Stimulated activated naive B cell treated with anti-CD40 and anti-IgM and Interleukin-4, amounts not matched to agents 10 μg/mL and 1 μg/mL and 100 μg/mL, for 72 hours (primary cell): ENCODE results near the gene TMEM250.
A peak's percentile ranks its signal among the peaks of the same experiment; 100 is the strongest.
"Not testable (repeated sequence)": the region's sequence is repeated elsewhere in the genome, so short reads cannot be mapped to it uniquely, and the experiment has no call there.

Experiments used
- ATAC-seq, 2 donors: fragments of 150-1000 bp; cut with Tn5 transposase; replicated peaks; 2 replicates each; pipeline ENCODE4 v1.10.0; 2021; ENCODE audit warnings: moderate library complexity in 1 of 2
- DNase-seq: peaks from one replicate; pipeline ENCODE4 v3.0.0; 2021
- H3K27ac Mint-ChIP-seq: one replicate; pipeline ENCODE4 v1.8.0; 2022; ENCODE audit warnings: mild to moderate bottlenecking, mixed read lengths
- H3K27me3 Mint-ChIP-seq, 2 donors: one replicate each; pipeline ENCODE4 v1.8.0; 2022; ENCODE audit warnings: mixed read lengths in 2 of 2
- H3K36me3 Mint-ChIP-seq, 2 donors: one replicate each; pipeline ENCODE4 v1.8.0; 2022; ENCODE audit warnings: mixed read lengths in 2 of 2, mild to moderate bottlenecking in 1 of 2
- H3K4me1 Mint-ChIP-seq, 2 donors: one replicate each; pipeline ENCODE4 v1.8.0; 2022; ENCODE audit warnings: mixed read lengths in 2 of 2, mild to moderate bottlenecking in 1 of 2
- H3K4me3 Mint-ChIP-seq, 2 donors: one replicate each; pipeline ENCODE4 v1.8.0; 2022; ENCODE audit warnings: mild to moderate bottlenecking in 2 of 2, mixed read lengths in 2 of 2, moderate library complexity in 1 of 2
- H3K9me3 Mint-ChIP-seq, 2 donors: one replicate each; pipeline ENCODE4 v1.8.0; 2022; ENCODE audit warnings: mixed read lengths in 2 of 2, mild to moderate bottlenecking in 1 of 2

TMEM250 gene

DNA sequence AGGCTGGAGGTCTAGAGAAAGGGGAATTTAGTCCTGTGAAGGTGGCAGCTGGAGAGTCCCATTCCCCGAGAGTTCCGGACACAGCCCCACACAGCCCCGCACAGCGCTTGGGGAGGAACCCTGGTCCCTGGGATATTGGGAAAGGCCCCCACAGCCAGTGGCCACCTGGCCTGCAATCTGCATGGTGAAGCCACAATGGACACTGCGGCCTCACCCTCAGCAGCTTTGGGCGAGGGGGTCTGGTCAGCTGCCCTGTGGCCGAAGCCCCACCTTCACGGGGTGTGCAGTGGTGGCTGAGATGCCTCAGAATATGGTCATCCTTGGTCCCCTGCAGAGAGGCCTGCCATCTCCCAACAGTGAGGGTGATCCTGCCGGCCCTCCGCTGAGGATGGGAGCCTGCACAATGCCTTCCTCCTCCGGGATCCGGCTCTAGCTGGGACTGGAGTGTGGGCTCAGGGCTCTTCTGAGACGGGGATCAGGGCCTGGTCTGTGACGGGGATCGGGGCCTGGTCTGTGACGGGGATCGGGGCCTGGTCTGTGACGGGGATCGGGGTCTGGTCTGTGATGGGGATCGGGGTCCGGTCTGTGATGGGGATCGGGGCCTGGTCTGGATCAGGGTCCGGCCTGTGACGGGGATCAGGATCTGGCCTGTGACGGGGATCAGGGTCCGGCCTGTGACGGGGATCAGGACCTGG lies 33.3 kb upstream of the TMEM250 start:
- Mint-ChIP-seq H3K9me3 (no peaks in the 10 kb centered on the region), H3K4me1 (no peaks in the 10 kb centered on the region), H3K4me3 (no peak overlapping the region), H3K27ac (peak overlapping the region; percentile 37), H3K36me3 (no peaks in the 10 kb centered on the region), H3K27me3 (peaks cover 21 to 34% of the 10 kb centered on the region in 2 donors)
- ATAC-seq (no peak), DNase-seq (no peak)

GRCh38 chr9:136151214-136151804 lies 32.6 kb upstream of the TMEM250 start:
- Mint-ChIP-seq H3K36me3 (no peaks in the 10 kb centered on the region), H3K9me3 (no peaks in the 10 kb centered on the region), H3K4me3 (no peak overlapping the region), H3K27ac (no peak overlapping the region), H3K4me1 (no peaks in the 10 kb centered on the region), H3K27me3 (peaks cover 23 to 35% of the 10 kb centered on the region in 2 donors)
- no peak for ATAC-seq
- DNase-seq = no peak

DNA sequence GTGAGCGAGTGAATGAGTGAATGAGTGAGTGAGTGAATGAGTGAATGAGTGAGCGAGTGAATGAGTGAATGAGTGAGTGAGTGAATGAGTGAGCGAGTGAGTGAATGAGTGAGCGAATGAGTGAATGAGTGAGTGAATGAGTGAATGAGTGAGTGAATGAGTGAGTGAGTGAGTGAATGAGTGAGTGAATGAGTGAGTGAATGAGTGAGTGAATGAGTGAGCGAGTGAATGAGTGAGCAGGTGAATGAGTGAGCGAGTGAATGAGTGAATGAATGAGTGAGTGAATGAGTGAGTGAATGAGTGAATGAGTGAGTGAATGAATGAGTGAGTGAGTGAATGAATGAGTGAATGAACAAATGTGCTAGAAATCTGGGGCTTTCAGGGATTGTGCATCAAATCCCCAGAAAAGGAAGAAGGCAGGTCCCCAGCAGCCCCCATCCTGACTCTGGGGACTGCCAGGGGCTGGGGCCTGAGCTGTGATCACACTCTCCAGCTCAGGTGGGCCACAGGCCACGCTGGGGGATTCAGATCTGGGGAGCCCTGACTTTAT lies 32.1 kb upstream of the TMEM250 start:
- H3K36me3 Mint-ChIP-seq, DNase-seq, H3K4me1 Mint-ChIP-seq, H3K27ac Mint-ChIP-seq, H3K9me3 Mint-ChIP-seq, H3K4me3 Mint-ChIP-seq: not testable (repeated sequence)
- peak in 1 of 2 donors; percentile 6 for ATAC-seq
- H3K27me3 Mint-ChIP-seq = peaks cover 28 to 38% of the 10 kb centered on the region in 2 donors

- DNase-seq (no peak), ATAC-seq (no peak)
- no peaks in the 10 kb centered on the region for H3K36me3 Mint-ChIP-seq
- no peaks in the 10 kb centered on the region for H3K4me1 Mint-ChIP-seq
- H3K27ac Mint-ChIP-seq = no peak overlapping the region
- no peaks in the 10 kb centered on the region for H3K9me3 Mint-ChIP-seq
- H3K4me3 Mint-ChIP-seq = no peak overlapping the region
- peaks cover 27 to 38% of the 10 kb centered on the region in 2 donors for H3K27me3 Mint-ChIP-seq
Observed at GRCh38 chr9:136149853-136150252, 31.2 kb upstream of the TMEM250 start.

DNA sequence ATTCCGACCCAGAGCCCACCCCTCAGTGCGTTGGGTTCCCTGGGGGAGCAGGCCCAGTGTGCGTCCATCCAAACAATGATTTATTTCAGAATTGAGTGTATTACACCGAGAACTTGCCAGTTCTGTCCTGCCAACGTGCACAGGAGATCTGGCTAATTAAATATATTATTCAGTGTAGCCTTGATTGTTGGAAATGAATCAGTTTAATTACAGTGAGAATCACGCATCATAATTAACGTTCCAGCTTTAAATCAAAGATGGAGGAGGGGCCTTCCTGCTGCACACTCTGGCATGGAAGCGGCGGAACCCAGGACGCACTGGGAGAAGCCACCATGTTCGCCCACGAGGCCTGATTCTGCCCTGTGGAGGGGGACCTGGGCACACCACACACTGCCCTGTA lies 30.7 kb upstream of the TMEM250 start:
- DNase-seq (no peak), ATAC-seq (no peak)
- Mint-ChIP-seq H3K4me3 (no peak overlapping the region), H3K27me3 (peaks cover 25 to 40% of the 10 kb centered on the region in 2 donors), H3K9me3 (no peaks in the 10 kb centered on the region), H3K4me1 (no peaks in the 10 kb centered on the region), H3K36me3 (no peaks in the 10 kb centered on the region), H3K27ac (no peak overlapping the region)

DNA sequence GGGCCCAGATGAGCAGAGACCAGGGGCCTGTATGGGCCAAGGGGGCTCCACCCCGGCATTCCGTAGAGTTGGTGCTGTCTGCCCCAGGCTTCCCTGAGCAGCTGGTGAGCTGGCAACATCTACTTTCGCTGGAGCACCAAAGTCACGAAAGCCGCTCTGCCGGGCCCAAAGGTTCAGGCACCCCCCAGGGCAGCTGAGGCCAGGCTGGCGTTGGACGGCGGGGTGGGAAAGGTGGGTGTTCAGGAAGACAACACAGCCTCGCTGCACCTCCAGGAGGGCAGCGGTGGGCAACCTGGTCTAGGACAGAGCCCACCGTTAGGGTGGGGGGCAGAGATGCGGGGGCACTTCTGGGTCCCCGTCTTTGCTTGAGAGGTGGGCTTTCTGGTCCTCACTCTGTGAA lies 30.1 kb upstream of the TMEM250 start:
- ATAC-seq = no peak
- H3K27ac Mint-ChIP-seq = no peak overlapping the region
- H3K4me1 Mint-ChIP-seq = no peaks in the 10 kb centered on the region
- H3K9me3 Mint-ChIP-seq = no peaks in the 10 kb centered on the region
- H3K27me3 Mint-ChIP-seq = peaks cover 31 to 46% of the 10 kb centered on the region in 2 donors
- H3K4me3 Mint-ChIP-seq = no peak overlapping the region
- H3K36me3 Mint-ChIP-seq = no peaks in the 10 kb centered on the region
- no peak for DNase-seq

DNA sequence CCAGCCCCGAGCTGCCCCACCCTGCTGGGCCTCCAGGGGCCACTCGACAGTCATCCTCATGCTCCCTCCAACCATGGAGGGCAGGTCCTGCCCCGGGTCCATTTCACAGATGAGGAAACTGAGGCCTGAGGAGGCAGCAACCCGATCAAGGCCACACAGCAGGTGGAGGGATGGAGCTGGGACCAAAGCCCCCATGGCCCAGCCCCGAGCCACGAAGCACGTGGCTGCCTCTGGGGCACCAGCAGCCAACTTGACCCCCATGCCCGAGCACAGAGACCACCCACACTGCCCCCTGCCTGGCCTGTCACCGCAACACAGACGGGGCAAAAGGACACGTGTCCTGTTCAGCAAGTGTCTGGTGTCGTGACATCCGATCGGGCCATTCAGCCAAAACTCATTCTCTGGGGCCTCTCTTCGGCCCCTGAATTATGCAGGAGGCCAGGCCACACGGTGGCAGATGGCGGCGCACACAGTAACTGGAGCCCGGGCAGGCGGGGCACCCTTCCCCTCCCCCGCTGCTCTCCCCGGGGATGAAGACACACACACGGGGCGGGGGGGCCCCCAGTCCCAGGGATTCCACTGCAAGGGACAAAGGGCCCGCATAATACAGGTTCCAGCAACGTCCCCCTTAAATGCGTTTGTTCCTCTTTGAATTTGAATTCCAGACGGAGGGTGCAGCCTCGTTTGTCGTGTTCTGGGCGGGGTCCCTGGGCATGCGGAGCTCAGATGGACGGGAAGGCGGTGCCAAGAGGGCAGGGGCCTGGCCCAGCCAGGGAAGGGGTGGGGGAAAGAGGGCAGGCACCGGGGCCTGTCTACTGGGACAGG lies 29.4 kb upstream of the TMEM250 start:
- no peaks in the 10 kb centered on the region for H3K36me3 Mint-ChIP-seq
- H3K27me3 Mint-ChIP-seq = peaks cover 31 to 48% of the 10 kb centered on the region in 2 donors
- H3K27ac Mint-ChIP-seq = no peak overlapping the region
- H3K4me1 Mint-ChIP-seq = no peaks in the 10 kb centered on the region
- no peaks in the 10 kb centered on the region for H3K9me3 Mint-ChIP-seq
- ATAC-seq = no peak
- DNase-seq = no peak
- H3K4me3 Mint-ChIP-seq = no peak overlapping the region

- no peak for DNase-seq
- Mint-ChIP-seq H3K4me3 (no peak overlapping the region), H3K4me1 (no peaks in the 10 kb centered on the region), H3K9me3 (no peaks in the 10 kb centered on the region), H3K36me3 (no peaks in the 10 kb centered on the region), H3K27ac (no peak overlapping the region), H3K27me3 (peaks cover 31 to 55% of the 10 kb centered on the region in 2 donors)
- ATAC-seq = no peak
Observed at GRCh38 chr9:136147038-136147889, 28.6 kb upstream of the TMEM250 start.

GRCh38 chr9:136146126-136147037 lies 27.7 kb upstream of the TMEM250 start:
- H3K36me3 Mint-ChIP-seq = no peaks in the 10 kb centered on the region
- no peaks in the 10 kb centered on the region for H3K4me1 Mint-ChIP-seq
- DNase-seq (no peak), ATAC-seq (no peak)
- H3K27ac Mint-ChIP-seq = no peak overlapping the region
- H3K9me3 Mint-ChIP-seq = no peaks in the 10 kb centered on the region
- no peak overlapping the region for H3K4me3 Mint-ChIP-seq
- peaks cover 31 to 55% of the 10 kb centered on the region in 2 donors for H3K27me3 Mint-ChIP-seq

GRCh38 chr9:136145580-136145979 lies 26.9 kb upstream of the TMEM250 start:
- DNase-seq (no peak), ATAC-seq (no peak)
- H3K9me3 Mint-ChIP-seq = no peaks in the 10 kb centered on the region
- H3K4me3 Mint-ChIP-seq = no peak overlapping the region
- peaks cover 31 to 61% of the 10 kb centered on the region in 2 donors for H3K27me3 Mint-ChIP-seq
- no peak overlapping the region for H3K27ac Mint-ChIP-seq
- H3K4me1 Mint-ChIP-seq = no peaks in the 10 kb centered on the region
- H3K36me3 Mint-ChIP-seq = no peaks in the 10 kb centered on the region

DNA sequence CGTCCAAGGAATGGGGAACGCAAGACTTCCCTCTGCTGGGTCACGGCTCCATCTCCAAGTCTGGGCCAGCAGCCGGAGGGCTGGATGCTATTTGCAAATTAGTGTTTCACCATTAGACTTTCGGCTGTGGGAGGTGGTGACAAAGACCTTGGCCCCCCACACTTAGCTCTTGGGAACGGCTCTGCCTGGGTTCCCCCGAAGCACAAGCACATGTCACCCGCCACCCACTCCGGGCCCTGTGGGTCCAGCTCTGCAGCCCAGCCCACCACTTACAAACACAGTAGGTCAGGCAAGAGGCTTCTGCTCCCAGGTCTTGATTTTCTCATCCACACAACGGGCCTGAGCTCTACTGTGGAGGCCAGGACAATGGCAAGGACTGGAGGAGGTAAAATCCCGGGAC lies 25.8 kb upstream of the TMEM250 start:
- Mint-ChIP-seq H3K27me3 (peaks cover 31 to 61% of the 10 kb centered on the region in 2 donors), H3K27ac (no peak overlapping the region), H3K9me3 (no peaks in the 10 kb centered on the region), H3K4me3 (no peak overlapping the region), H3K36me3 (no peaks in the 10 kb centered on the region), H3K4me1 (no peaks in the 10 kb centered on the region)
- no peak for ATAC-seq
- DNase-seq = no peak

DNA sequence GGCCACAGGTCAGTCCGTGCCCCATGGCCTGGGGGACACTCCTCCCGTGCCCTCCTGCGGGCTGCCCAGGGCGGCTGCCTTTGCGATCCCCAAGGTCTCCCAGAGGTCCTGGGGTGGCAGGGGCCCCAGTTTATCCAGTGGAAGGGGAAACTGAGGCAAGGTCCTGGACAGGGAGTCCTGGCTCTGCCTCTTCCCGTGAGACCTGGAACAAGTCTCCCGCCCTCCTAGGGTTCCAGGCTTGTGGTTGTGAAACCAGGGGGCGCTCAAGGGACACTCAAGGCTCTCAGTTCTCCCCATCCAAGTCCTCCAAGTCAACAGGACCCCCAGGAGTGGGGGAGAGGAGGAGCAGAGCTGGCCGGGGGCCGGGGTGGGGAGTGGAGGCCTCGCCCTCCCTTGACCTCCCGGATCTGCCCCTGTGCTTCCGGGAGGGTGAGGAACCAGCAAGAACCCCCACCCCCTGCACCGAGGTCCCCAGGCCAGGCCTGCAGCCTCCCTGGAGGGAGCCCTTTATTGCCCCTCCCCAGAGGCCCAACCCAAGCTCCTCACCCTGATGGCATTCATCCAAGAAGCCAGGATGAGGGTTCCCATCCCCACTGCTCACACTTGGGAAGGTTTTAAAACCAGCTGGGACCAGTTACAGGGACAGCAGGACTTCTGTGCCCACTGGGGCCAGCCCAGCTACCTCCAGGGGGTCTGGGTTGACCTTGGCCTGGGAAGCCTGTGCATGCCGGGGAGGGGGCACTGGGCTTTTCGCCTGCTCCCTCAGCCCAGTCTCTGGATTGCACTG lies 24.7 kb upstream of the TMEM250 start:
- Mint-ChIP-seq H3K27me3 (peaks cover 32 to 64% of the 10 kb centered on the region in 2 donors), H3K4me1 (no peaks in the 10 kb centered on the region), H3K9me3 (no peaks in the 10 kb centered on the region), H3K36me3 (no peaks in the 10 kb centered on the region), H3K27ac (no peak overlapping the region), H3K4me3 (no peak overlapping the region)
- DNase-seq (no peak), ATAC-seq (no peak)

- Mint-ChIP-seq H3K36me3 (no peaks in the 10 kb centered on the region), H3K27ac (no peak overlapping the region), H3K9me3 (no peaks in the 10 kb centered on the region), H3K27me3 (peaks cover 30 to 63% of the 10 kb centered on the region in 2 donors), H3K4me1 (no peaks in the 10 kb centered on the region), H3K4me3 (no peak overlapping the region)
- ATAC-seq (no peak), DNase-seq (no peak)
Observed at GRCh38 chr9:136142859-136143214, 24.2 kb upstream of the TMEM250 start.
